Ectodermal cell (in vitro differentiated cells): Measurements from ENCODE around the gene UBASH3B.

ENCODE experiments used
- H3K27ac ChIP-seq: 2 replicates; pipeline ENCODE4 v1.7.0; 2013; ENCODE audit warnings: mild to moderate bottlenecking, low read depth, low read length; ENCODE audit not compliant: insufficient read depth, poor library complexity, severe bottlenecking
- H3K27me3 ChIP-seq: 2 replicates; pipeline ENCODE4 v1.7.0; 2013; ENCODE audit warnings: mild to moderate bottlenecking, low read length; ENCODE audit not compliant: insufficient read depth, control insufficient read depth, poor library complexity, severe bottlenecking
- H3K36me3 ChIP-seq: one replicate; pipeline ENCODE4 v1.7.0; 2013; ENCODE audit warnings: low read length; ENCODE audit not compliant: control insufficient read depth, insufficient read depth
- H3K4me1 ChIP-seq: one replicate; pipeline ENCODE4 v1.7.0; 2013; ENCODE audit warnings: low read length; ENCODE audit not compliant: control insufficient read depth, insufficient read depth
- H3K4me3 ChIP-seq: 2 replicates; pipeline ENCODE4 v1.7.0; 2013; ENCODE audit warnings: low read depth, low read length, control low read depth; ENCODE audit not compliant: insufficient read depth
- H3K9me3 ChIP-seq: 2 replicates; pipeline ENCODE4 v1.7.0; 2013; ENCODE audit warnings: mild to moderate bottlenecking, low read length, moderate library complexity; ENCODE audit not compliant: control insufficient read depth
- WGBS, 2 experiments: methylation state at CpG; one replicate each; pipeline ENCODE4 v1.1.7; 2013; ENCODE audit warnings: missing lambda C conversion rate in 2 of 2; 5-methylcytosine and 5-hydroxymethylcytosine counted together

The UBASH3B gene

DNA sequence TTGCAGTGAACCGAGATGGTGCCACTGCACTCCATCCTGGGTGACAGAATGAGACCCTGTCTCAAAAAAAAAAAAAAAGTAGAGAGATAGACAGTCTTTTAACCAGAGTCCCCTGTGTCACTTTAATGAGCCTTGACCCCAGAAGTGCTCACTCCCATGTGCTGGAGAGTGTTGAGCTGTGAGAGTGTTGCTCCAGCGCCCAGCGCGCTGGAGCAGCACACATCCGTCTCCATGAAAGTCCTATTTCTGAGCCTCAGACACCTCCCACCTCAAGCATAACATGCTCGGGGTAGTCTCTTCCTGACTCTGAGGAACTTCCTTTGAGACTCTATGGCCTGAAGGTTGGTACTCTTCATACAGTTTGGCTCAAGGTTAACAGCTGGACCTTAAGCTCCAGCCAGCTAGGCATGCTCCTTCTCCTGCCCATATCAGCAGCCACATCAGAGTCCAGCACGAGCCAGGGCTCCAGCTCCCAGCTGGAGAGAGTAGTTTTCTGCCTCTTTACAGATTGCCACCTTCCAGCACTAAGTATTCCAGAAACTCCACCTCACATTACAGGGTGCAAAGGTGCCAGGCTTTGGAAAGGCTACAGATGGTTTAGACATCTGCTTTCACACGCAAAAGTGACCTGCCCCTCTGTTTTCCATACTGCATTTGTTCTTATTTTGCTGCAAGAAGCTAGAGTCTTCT is 29.4 kb upstream of the UBASH3B start:
- Histone ChIP-seq H3K27me3 (no peaks in the 10 kb centered on the region), H3K4me1 (no peaks in the 10 kb centered on the region), H3K36me3 (no peaks in the 10 kb centered on the region), H3K9me3 (no peaks in the 10 kb centered on the region), H3K4me3 (no peak overlapping the region), H3K27ac (no peak overlapping the region)
- 93 to 97% methylated on average over 8 of the region's 8 CpGs for WGBS, 2 experiments

DNA sequence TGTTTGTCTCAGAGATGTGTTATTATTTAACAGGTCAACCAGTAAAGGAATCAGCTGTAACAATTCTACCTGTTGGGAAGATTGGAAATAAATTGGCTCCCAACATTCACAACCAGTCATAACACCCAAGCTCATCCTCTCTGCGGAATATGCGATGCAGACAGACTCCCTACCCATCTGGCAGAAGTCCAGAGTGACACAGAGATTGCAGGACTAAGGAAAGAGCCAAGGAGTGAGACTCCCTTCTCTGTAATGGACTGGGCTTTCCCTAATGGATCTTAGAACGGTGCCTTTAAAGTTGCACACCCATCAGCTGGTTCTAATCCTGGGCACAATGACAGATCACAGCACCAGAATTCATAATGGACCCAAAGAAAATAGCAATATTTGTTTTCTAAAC is 27.8 kb upstream of the UBASH3B start:
- WGBS, 2 experiments = 86 to 90% methylated on average over 3 of the region's 3 CpGs
- no peaks in the 10 kb centered on the region for H3K27me3 ChIP-seq
- no peaks in the 10 kb centered on the region for H3K9me3 ChIP-seq

DNA sequence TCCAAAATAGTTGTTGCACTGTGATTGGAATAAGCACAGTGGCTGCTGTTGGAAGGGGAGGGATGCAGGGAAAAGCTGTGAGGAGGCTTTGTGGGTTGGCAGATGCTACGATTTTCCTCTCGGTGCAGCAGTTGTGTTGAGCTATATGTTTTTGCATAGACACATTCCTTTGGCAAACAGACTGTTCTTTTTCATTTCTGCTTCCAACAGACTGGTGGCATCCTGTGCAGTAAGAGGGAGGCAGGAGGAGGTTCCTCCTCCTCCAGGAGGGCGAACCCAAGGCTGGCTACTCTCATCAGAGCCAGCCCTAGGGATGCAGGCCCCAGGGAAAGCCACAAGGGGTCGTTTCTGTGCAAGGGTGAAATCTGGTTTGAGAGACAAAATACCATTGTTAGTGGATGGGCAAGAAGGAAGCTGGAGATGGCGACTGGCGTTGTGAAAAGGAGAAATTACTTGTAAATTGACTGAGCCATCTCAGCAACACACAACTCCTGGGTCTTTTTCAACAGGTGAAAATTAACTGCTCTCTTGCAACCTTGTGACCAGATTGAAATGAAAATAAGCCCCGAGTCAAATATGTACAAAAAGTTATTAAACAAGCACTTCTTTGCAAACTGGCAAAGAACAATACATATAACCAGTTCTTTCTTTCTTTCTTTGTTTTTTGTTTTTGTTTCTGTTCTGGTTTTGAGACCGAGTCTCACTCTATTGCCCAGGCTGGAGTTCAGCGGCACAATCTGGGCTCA is 26.5 kb upstream of the UBASH3B start:
- H3K4me1 ChIP-seq = no peaks in the 10 kb centered on the region
- H3K4me3 ChIP-seq = no peak overlapping the region
- no peaks in the 10 kb centered on the region for H3K36me3 ChIP-seq
- H3K9me3 ChIP-seq = no peaks in the 10 kb centered on the region
- 62 to 71% methylated on average over 9 of the region's 9 CpGs for WGBS, 2 experiments
- H3K27me3 ChIP-seq = no peaks in the 10 kb centered on the region
- H3K27ac ChIP-seq = no peak overlapping the region

More for the DNA sequence above, 27.8 kb upstream of the UBASH3B start:
- Histone ChIP-seq H3K4me3 (no peak overlapping the region), H3K4me1 (no peaks in the 10 kb centered on the region), H3K27ac (no peak overlapping the region), H3K36me3 (no peaks in the 10 kb centered on the region)

DNA sequence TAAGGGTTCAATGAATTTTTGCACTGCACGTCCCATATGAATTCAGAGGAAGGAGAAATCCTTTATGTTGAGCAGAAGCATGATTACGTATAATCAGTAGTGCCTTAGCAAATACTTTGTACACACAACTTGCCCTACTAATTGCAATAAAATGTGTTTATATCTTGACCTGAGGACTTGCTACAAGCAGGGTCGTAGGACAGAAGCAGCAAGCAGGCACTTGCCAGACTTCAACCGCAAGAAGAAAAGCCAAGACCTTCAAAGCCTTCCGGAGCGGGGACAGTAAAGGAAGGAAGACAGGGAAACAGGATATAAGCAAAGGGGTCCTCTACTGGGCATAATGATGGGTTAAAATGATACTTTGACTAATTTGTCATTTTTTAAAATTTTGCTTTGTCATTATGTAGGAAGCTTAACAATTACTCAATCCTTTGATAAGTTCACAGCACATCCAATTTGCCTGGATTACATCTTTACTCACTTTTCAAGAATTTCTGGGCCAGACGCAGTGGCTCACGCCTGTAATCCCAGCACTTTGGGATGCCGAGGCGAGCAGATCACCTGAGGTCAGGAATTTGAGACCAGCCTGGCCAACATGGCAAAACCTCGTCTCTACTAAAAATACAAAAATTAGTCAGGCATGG is 23.2 kb upstream of the UBASH3B start:
- no peaks in the 10 kb centered on the region for H3K4me1 ChIP-seq
- no peak overlapping the region for H3K4me3 ChIP-seq
- H3K27me3 ChIP-seq = no peaks in the 10 kb centered on the region
- H3K27ac ChIP-seq = no peak overlapping the region
- no peaks in the 10 kb centered on the region for H3K9me3 ChIP-seq
- no peaks in the 10 kb centered on the region for H3K36me3 ChIP-seq
- WGBS, 2 experiments = 86 to 89% methylated on average over 11 of the region's 11 CpGs

DNA sequence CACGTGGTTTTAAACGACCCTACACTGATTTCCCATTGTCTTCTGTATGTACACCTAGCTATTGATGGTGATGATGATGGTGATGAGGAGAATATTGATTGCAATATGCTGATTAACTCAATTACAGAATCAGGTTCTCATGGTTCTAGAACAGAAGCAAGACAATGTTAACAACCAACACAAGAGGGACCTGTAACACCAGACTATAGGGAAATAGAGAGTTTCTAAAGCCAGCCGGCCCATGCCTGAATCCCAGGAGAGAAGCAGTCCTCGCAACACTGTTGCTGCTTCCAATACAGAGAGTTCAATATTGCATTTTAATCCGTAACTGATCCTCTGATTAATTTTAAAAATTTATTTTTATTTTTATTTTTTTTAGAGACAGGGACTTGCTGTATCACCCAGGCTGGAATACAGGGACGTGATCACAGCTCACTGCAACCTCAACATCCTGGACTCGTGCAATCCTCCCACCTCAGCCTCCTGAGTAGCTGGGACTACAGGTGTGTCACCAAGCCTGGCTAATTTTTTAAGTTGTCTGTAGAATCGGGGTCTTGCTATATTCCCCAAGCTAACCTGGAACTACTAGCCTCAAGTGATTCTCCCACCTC is 22.2 kb upstream of the UBASH3B start:
- H3K4me3 ChIP-seq = no peak overlapping the region
- H3K36me3 ChIP-seq = no peaks in the 10 kb centered on the region
- 68 to 70% methylated on average over 7 of the region's 8 CpGs for WGBS, 2 experiments
- no peaks in the 10 kb centered on the region for H3K9me3 ChIP-seq
- no peaks in the 10 kb centered on the region for H3K4me1 ChIP-seq
- H3K27ac ChIP-seq = no peak overlapping the region
- H3K27me3 ChIP-seq = no peaks in the 10 kb centered on the region

DNA sequence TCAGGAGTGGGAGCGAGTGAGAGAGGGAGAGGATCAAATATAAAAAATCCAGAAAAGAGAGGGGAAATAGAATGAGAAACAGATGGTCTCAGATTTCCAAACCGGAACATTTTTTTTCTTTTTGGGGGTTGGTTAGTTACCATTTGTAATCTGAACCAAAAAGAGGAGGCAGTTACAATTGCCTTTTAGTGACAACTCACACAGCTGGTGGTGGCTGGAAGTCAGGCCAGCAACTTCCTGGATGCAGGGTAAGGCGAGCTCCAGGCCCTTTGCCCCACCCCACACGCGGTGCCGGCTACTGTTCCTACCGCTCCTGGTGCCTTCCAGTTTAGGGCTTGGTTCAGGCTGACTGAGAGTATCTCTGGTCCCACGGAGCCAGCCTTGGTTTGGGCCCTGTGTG is 21.0 kb upstream of the UBASH3B start:
- no peak overlapping the region for H3K4me3 ChIP-seq
- WGBS, 2 experiments = 80 to 82% methylated on average over 8 of the region's 8 CpGs
- H3K4me1 ChIP-seq = no peaks in the 10 kb centered on the region
- H3K27me3 ChIP-seq = no peaks in the 10 kb centered on the region
- H3K27ac ChIP-seq = no peak overlapping the region
- H3K36me3 ChIP-seq = no peaks in the 10 kb centered on the region
- H3K9me3 ChIP-seq = no peaks in the 10 kb centered on the region

DNA sequence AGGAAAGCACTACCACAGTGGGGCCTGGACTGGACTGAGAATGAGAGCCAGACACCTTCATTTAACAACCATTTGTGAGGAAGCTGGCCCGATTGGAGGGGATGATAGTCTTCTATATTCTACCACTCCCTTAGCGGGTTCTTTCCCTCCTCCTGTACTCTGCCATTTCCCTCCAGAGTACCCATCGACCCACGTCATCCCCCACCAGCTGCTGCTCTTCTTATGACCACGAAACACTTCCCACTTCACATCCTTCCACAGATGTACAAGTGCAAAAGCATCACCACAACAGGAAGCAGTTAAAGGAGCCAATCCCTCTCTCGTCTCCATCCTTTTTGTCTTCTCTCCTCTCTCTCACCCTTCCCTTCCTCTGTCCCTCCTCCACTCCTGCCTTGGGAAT is 18.0 kb upstream of the UBASH3B start:
- H3K36me3 ChIP-seq = no peaks in the 10 kb centered on the region
- 92 to 93% methylated on average over 6 of the region's 6 CpGs for WGBS, 2 experiments
- no peaks in the 10 kb centered on the region for H3K27me3 ChIP-seq
- no peak overlapping the region for H3K27ac ChIP-seq
- no peak overlapping the region for H3K4me3 ChIP-seq
- no peaks in the 10 kb centered on the region for H3K9me3 ChIP-seq
- no peaks in the 10 kb centered on the region for H3K4me1 ChIP-seq

DNA sequence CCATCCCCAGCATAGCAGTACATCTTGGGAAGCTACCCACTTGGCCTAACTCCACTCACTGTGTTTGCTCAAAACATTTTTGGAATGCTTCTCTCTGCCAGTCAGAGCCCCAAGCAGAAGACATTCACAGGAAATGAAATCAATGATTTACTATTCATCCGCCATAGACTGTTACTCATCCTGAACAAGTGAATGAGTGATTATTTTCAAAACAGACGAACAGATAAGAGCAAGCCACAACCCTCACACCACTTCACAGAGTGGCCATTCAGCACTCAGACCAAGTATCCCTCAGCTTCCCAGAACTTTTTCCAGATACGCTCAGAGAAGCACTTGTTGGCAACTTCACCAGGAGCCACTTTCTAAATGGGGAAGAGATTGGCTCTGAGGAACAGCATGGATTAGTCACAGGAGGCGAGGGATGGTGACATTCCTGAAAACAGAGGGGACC is 13.0 kb upstream of the UBASH3B start:
- H3K27ac ChIP-seq = no peak overlapping the region
- no peak overlapping the region for H3K4me3 ChIP-seq
- no peaks in the 10 kb centered on the region for H3K36me3 ChIP-seq
- 86 to 94% methylated on average over 4 of the region's 4 CpGs for WGBS, 2 experiments
- no peaks in the 10 kb centered on the region for H3K9me3 ChIP-seq
- H3K27me3 ChIP-seq = no peaks in the 10 kb centered on the region
- H3K4me1 ChIP-seq = no peaks in the 10 kb centered on the region

DNA sequence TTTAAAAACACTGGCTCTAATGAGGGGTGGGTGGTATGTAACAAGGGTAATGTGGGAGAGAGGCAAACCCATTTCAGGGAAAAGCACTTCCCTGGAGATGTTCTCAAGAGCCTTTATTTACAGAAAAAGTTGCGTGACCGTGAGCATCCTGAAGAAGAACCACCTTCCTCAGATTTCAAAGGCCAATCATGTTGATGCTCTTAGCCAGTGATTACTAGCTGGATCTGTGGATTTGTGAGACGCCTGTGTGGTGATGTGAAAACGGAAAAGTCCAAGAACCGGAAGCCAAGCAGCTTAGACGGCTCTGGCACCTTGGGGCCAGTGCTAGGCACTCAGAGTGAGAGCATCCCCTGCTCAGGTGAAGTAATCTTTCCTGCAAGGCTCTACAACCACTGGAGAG is 12.6 kb upstream of the UBASH3B start:
- no peaks in the 10 kb centered on the region for H3K9me3 ChIP-seq
- H3K27me3 ChIP-seq = no peaks in the 10 kb centered on the region
- H3K4me1 ChIP-seq = no peaks in the 10 kb centered on the region
- H3K4me3 ChIP-seq = no peak overlapping the region
- no peak overlapping the region for H3K27ac ChIP-seq
- 94% methylated on average over 6 of the region's 6 CpGs for WGBS, 2 experiments
- H3K36me3 ChIP-seq = no peaks in the 10 kb centered on the region

DNA sequence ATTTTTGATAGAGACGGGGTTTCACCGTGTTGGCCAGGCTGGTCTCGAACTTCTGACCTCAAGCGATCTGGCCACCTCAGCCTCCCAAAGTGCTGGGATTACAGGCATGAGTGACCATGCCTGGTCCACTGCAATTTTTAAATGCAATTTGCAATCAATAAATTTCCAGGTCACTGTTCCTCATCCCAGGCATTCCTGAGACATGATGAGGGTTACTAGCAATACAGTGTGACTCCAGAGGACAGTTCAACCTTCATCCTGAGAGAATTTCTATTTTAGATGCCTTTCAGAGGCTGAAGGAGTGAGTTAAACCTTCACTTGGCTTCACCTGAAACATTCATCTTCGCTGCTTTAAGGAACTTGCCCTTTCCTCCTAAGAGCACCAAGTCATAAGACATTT is 9.7 kb upstream of the UBASH3B start:
- Histone ChIP-seq H3K4me1 (no peaks in the 10 kb centered on the region), H3K9me3 (no peaks in the 10 kb centered on the region), H3K27ac (no peak overlapping the region), H3K27me3 (no peaks in the 10 kb centered on the region), H3K4me3 (no peak overlapping the region), H3K36me3 (no peaks in the 10 kb centered on the region)
- 87 to 94% methylated on average over 5 of the region's 5 CpGs for WGBS, 2 experiments
